GM19239 (cell line): Measurements from ENCODE around the gene SLC35A3.
"Not testable (repeated sequence)": the region's sequence is repeated elsewhere in the genome, so short reads cannot be mapped to it uniquely, and the experiment has no call there.

Experiments used
- DNase-seq: peaks from one replicate; pipeline ENCODE4 v3.0.0; 2011; ENCODE audit warnings: low spot score; ENCODE audit not compliant: insufficient read length
- FAIRE-seq: peaks from 2 replicates; lab custom pipeline; 2011; peaks lifted over from hg19 to GRCh38; lab: Jason Lieb, UNC

The SLC35A3 gene

DNA sequence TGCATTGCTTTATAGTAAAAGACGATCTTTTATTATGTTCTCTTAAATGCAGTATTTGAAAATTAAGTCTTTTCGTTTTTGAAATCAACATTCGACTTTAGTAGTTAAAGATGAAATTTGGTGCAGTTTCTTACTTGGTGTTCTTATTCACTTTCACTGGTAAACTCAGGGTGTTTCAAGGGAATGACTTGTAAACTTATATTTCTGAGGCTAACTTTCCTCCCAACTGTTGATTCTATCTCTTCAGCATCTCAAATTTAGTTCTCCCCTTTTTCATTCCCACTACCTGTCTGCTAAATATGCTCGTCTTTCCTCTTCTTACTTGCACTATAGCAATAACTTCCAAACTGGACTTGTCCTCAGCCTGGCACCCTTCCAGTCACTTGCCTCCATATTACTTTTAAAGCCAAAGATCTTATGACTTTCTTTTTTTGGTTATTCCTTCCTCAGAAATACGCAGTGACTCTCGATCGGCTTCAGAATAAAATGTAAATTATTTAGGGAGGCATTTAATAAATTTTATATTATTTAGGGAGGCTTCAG lies 988 bp downstream of the SLC35A3 start:
- no peak for FAIRE-seq
- no peak for DNase-seq

GRCh38 chr1:99972066-99972465 lies 2.3 kb downstream of the SLC35A3 start:
- not testable (repeated sequence) for FAIRE-seq, DNase-seq

DNA sequence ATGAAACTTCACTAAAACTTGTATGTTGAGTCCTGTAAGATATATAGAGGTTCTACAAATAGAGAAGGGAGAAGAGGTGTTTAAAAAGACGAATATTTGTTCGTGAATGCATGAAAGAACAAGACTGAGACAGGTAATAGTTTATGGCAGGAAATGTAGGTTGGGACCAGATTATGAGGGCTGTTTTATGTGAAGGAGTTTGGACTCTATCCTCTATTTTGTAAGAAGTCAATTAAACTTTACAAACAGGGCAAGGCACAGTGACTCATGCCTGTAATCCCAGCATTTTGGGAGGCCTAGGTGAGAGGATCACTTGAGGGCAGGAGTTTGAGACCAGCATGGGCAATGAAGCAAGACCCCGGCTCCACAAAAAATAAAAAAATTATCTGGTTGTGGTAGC lies 5.7 kb downstream of the SLC35A3 start:
- no peak for DNase-seq
- no peak for FAIRE-seq

GRCh38 chr1:99977326-99977725 lies 7.5 kb downstream of the SLC35A3 start:
- not testable (repeated sequence) for DNase-seq, FAIRE-seq

DNA sequence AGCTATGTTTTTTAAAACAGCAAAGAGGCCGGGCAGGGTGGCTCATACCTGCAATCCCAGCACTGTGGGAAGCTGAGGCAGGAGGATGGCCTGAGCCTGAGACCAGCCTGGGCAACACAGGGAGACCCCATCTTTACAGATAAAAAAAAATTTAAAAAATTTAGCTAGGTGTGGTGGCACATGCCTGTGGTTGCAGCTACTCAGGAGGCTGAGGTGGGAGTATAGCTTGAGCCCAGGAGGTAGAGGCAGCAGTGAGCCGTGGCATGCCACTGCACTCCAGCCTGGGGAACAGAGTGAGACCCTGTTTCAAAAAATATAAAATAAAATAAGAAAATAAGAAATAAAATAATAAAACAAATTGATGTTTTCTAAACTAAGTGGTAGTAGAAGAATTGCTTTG lies 8.4 kb downstream of the SLC35A3 start:
- FAIRE-seq (no peak), DNase-seq (no peak)

- DNase-seq = no peak
- FAIRE-seq = no peak
Observed at GRCh38 chr1:99979091-99979490, 9.3 kb downstream of the SLC35A3 start.

DNA sequence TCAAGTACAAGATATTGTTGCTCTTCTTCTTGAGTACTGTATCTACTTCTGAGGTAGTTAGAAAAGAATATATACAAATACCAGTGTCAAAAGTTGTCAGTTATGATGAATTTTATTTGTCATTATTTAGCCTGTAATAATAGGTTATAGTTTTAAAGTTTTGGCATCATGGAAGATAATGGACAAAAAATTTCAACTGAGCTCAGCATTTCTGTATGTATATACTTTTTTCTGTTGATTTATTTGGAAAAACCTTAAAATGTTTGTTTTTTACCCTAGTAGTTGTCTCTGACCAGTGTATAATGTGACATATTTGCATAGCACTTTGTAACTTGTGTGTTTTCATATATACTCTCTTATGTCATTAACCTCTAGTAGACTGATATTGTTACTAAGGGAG lies 11.1 kb downstream of the SLC35A3 start:
- no peak for DNase-seq
- no peak for FAIRE-seq

DNA sequence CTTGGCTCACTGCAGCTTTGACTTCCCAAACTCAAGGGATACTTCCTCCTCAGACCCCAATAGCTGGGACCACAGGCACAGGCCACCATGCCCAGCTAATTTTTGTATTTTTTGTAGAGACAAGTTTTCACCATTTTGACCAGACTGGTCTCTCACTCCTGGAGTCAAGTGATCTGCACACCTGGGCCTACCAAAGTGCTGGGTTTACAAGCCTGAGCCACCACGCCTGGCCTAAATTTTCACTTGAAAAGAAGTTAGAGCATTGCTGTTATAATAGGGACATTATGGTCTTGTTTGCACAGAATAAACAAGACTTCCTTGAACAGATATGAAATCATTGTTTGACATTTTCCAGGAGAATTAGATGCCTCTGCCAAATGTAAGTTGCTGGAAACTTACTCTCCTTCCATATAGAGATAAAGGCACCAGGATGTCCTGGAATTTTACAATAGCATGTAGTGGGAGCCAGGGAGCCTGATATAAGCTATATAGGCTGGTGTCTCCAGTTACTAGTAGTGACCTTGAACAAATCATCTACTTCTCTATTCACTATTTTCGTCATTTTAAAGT lies 16.9 kb downstream of the SLC35A3 start:
- DNase-seq (no peak), FAIRE-seq (no peak)

- no peak for FAIRE-seq
- DNase-seq = no peak
Observed at GRCh38 chr1:99988210-99988765, 18.5 kb downstream of the SLC35A3 start.

GRCh38 chr1:99992044-99992722 lies 22.4 kb downstream of the SLC35A3 start:
- FAIRE-seq (peak; percentile 8), DNase-seq (no peak)

DNA sequence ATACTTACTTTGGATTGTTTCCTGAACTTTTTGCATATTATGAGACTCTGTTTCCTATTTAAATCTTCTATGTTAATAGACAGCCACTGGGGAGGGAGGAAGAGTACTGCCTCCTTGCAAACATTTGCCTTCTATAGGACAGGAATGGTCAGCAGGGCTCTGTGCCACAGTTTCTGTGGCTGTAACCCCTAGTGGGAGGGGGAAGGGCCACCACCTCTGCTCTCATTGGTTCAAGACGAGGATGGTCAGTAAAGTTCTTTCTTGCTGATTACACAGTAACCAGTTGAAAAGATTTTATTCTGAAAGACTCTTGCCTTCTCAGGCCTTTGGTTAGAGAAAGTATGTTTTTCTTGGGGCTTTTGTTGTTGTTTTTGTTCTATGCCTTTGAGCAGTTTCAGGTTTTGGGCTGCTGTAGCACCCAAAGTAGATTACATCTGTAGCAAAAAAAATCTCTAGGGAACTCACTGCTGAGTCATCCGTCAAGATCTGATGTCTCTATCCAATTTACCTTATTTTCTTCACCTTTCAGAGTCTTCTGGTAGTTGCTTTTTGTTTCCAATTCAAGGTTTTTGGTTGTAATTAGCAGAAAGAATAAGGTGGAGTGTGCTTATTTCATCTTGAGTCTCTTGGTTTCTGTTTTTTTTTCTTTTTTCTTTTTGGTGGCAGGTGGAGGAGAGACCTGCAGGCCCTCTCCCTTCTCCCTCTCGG lies 23.1 kb downstream of the SLC35A3 start:
- FAIRE-seq (peak; percentile 74), DNase-seq (no peak)

DNA sequence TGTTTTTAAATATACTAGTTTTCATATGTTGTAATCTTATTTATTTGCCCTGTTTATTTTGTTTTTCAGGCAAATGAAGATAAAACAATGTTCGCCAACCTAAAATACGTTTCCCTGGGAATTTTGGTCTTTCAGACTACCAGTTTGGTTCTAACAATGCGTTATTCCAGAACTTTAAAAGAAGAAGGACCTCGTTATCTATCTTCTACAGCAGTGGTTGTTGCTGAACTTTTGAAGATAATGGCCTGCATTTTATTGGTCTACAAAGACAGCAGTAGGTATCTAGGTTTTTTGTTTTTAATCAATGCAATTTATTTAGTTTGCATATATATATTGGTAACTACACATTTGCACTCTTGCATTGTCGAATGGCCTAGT lies 23.7 kb downstream of the SLC35A3 start:
- FAIRE-seq = peak; percentile 66

DNA sequence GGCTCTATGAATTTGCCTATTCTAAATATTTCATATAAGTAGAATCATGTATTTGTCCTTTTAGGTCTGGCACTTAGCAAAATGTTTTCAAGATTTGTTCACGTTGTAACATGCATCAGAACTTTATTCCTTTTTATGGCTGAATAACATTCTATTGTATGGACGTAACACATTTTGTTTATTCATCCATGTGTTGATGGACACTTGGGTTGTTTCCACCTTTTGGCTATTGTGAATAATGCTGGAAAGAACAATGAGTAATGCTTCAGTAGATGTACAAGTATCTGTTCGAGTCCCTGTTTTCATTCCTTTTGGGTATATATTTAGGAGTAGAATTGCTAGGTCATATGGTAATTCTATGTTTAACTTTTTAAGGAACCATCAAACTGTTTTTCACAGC lies 24.7 kb downstream of the SLC35A3 start:
- DNase-seq (no peak), FAIRE-seq (no peak)

More for the DNA sequence above, 23.7 kb downstream of the SLC35A3 start:
- no peak for DNase-seq

DNA sequence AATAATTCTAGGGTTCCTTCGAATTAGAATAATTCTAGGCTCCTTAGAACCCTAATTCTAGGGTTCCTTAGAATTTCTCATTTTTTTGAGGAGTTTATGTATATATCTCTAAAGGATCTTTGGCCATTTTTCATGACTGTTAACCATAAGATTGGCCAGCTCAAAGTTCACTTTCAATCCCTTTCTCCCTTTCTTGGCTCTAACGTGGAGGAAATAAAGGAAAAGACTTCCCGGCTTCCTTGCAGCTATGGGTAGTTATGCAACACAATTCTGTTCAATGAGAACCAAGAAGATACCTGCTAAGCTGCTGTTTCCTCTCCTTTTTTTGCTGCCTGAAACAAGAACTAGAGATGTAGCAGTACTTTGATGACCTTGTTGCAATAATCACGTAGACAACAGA lies 27.2 kb downstream of the SLC35A3 start:
- FAIRE-seq = no peak

GRCh38 chr1:100001462-100001861 lies 31.7 kb downstream of the SLC35A3 start:
- no peak for FAIRE-seq
- DNase-seq = no peak

More for the DNA sequence above, 27.2 kb downstream of the SLC35A3 start:
- no peak for DNase-seq

GRCh38 chr1:100005424-100005823 lies 35.6 kb downstream of the SLC35A3 start:
- no peak for FAIRE-seq

DNA sequence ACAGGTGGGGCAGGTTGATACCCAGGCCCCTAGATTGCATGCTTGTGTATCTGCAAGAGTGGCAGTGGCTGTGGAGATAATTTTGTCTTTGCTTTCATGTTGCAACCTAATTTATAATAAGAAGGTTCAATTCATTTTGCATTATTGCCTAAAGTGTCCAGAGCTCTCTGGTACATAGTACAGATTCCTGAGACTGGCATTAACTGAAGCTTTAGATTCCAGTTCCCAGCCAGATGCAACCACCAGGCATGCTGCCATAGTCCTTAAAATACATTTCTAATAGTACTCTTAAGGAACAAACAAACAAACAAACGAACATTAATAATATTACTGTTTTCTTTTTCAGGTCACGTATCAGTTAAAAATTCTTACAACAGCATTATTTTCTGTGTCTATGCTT lies 36.9 kb downstream of the SLC35A3 start:
- FAIRE-seq = no peak
- no peak for DNase-seq

More at GRCh38 chr1:100005424-100005823, 35.6 kb downstream of the SLC35A3 start:
- DNase-seq = no peak

- FAIRE-seq = no peak
- no peak for DNase-seq
Observed at GRCh38 chr1:100009458-100009857, 39.7 kb downstream of the SLC35A3 start.

DNA sequence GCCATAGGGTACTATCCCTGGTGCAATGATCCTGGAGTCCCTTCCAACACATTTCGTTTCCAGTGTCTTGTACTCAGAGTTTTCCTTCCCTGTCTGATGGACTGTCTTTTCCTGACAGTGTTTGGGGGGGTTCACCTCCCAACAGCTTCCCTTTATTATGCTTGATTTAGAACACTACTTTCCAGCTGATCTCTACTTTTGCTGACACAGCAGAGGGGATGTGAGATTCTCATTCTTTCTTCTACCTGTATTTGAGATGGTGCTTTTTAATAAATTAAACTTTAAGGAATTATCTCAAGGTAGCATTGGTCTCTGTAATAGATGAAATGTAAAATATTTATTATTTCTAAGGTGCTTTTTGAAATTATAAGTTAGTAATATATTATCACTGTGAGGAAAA lies 41.0 kb downstream of the SLC35A3 start:
- FAIRE-seq (no peak), DNase-seq (no peak)

- FAIRE-seq = no peak
- no peak for DNase-seq
Observed at GRCh38 chr1:100019220-100019619, 49.4 kb downstream of the SLC35A3 start.

DNA sequence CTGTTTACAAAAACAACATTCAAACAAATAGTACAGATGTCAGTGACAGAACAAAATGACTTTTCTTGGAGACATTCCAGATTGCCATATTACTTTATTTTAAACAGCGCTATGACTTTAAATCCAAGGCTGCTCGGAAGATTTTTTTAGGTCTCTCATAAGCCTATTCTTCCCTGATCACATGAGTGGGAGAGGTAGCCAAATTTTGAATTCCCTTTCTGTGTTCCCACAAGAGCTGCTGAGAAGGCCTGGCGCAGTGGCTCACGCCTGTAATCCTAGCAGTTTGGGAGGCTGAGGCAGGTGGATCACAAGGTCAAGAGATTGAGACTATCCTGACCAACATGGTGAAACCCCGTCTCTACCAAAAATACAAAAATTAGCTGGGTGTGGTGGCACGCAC lies 53.7 kb downstream of the SLC35A3 start:
- no peak for DNase-seq
- no peak for FAIRE-seq
